Islet precursor cell (in vitro differentiated cells): ENCODE results near the gene PLEKHM3.
A peak's percentile ranks its signal among the peaks of the same experiment; 100 is the strongest.
"Not testable (repeated sequence)": the region's sequence is repeated elsewhere in the genome, so short reads cannot be mapped to it uniquely, and the experiment has no call there.

Source experiments
- DNase-seq: peaks from one replicate; pipeline ENCODE4 v3.0.0-alpha.2; 2018

The PLEKHM3 gene

DNA sequence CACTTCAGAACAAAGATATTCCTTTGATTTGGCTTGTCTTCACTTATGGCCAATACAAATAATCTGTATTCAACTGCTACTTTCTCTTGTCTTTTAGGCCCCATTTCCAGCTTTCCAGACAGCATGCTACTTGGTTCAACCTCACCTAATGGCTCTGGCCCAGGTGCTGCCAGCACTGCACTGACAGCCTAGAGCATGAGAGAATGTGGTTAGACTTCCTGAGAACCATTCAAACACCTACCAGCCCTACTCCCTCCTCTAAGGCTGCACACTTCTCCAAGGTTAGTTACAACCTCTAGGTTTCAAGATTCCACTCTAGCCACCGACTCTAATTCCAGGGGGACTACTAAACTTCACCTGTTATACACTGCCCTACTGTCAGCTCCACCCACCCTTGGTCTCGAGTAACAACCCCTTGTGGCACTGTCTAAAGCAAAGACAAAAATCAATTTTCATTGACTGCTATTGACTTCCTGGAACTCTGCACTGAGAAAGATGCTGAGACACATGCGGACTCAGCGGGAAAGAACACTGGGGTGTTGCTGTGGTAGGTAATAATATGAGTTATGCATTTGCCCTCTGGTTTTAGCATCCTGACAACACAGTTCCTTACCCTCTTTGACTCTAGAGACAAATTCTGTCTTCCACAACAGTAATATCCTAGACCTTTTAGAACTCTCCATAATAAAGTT, 38.2 kb downstream of the PLEKHM3 start:
- DNase-seq = no peak

DNA sequence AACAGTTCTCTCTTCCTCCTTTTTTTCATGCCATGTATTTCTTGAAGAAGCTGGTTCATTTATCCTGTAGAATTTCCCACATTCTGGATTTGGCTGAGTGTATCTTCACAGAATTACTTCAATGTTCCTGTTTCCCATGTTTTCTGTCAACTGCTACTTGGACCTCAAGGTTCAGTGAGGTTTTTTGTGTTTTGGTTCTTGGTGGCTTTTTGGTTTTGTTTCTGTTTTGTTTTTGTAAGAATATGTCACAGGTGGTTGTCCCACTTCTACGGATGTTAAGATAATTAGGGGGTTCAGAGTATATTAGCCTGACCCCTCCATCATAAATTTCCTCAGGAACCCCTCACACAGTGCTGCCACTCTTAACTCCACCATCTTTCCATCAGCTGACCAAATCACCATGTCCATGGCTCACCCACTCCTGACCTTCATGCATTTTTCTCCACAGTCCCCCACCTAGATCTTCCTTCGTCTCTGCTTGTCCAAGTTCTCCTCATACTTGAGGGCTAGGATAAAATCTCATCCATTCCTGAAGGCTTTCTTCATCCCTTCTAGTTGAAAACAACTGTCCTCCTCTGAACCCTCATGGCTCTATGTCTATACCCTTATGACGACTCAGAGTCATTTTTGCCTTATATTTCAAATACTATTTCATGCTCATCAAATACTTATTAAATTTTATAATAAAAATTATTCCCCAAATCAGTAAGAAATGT, 40.4 kb downstream of the PLEKHM3 start:
- DNase-seq = no peak

DNA sequence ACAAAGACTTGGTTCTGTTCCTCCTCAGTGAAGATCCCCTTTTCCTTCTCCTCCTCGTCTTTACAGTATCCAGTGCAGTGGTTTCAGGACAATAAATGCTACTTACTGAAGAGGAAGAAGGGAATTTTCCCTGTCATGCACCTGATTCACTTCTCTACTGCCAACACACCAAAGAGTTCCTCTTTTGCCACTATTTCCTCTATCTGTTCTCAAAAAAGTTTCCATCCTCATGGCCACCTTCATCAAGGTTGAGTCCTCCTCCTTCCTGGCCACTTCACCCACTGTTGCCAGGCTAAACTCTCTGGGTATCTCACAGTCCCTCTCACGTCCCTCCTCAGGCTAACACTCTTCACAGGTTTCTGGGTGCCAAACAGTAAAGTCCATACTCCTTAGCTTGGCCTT, 41.7 kb downstream of the PLEKHM3 start:
- DNase-seq = no peak

DNA sequence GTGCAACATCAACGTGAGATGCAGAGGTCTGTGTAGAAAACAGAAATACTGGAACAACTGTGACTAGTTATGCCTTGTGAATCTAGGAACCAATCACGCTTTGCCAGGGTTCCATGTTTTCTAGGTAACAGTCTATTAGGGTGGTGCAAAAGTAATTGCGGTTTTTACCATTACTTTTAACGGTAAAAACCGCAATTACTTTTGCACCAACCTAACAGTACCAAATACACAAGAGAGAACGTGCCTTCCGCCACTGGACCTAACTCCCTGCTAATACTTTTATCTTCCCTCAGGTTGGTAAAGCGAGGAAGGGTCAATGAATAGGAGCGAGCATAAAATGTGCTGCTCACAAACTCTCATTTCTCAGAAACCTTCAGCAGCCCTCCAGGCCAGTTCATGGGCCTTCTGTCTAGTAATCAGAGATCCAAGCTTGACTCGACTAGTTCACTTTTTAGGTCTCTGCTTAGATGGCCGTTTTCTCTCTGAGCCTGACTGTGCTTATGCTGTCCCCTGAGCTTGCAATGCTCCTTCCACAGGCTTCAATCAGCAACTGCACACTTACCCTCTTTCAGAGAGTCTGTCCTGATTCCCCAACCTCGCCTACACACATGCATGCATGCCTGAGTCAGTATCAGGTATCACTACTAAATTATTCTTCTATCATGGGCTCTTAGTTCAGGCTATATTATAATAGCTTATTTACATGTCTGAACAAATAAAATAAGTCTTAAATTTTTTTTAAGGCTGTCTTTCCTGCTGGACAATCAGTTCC, 47.0 kb downstream of the PLEKHM3 start:
- DNase-seq = no peak

DNA sequence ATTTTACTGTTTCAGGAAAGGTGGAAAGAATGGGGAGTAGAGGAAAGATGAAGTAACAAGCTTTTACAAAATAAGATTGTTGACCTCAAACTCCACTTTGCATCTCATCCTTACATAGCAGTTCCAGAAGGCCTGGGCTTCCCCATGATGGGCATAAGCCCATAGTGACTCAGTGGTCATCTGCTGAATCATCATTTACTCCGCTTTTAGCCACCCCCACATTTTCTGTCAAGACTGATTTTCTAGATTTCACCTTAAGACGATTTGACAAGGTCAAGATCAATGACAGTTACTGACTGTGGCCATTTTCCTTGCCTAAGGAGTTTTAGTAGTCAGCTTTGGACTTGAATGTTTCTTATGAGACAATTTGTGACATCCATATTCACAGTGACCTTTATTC, 49.4 kb downstream of the PLEKHM3 start:
- no peak for DNase-seq

DNA sequence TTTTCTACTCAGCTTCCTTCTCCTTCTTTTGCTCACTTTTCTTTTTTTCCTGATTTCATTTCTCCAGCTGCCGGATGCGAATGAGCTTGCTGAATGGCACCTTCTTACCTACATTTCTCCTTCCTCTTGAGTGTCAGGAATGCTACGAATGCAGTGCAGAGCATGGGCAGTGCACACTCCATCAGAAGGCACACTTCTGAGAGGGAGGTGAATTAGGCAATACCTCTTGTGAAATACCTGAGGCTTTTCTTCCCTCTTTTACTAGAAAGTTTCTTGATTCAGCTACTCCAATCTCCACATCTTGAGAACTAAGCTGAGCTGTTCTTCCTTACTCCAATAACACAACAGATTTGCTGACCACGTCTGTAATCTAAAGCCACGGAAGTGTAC, 51.1 kb downstream of the PLEKHM3 start:
- DNase-seq = peak; percentile 64

DNA sequence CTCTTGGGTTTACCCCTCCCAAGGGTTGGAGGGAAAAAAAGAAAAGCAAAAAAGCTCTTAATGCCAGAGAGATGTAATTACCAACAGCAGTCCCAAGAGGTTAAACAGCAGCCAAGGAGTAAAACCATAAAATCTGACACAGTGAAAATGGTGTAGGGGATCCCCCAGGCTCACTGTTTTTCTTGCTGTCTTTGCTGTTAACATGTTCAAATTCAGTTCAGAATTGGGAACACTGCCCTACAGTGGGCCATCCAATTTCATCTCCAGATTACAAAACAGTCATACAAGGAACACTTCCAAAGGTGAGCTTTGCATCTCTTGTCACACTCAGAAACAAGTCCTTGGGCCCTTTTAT, 54.5 kb downstream of the PLEKHM3 start:
- DNase-seq = no peak

DNA sequence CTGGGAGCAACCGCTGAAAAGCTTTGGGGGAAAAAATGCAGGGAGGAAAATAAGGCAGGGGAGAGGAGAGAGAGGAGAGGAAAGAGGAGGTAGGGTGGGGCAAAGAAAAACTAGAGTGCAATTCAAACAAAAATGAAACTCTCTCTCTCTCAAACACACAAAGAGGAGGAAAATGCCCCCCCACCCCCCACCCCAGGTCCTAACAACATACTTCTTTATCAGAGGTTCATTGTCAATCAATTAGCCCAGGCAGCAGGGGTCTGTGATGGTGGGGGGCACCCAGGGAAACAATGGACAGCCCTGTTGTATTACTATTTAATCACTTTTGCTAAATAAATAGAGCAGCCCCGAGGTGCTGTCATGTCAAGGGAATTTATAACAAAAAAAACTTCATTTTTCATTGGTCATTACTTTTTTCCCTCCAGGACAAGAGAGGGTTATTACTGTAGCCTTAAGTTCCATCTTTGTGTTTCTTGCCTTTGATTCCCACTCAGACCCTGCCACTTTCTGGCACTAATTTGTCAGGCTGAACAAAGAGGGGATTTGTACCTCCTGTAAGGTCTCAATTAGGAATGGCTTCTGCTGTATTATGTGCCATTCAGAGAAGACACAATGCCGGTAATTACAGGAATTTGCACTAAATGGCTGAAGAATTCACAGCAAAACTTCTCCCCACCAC, 55.0 kb downstream of the PLEKHM3 start:
- peak; percentile 72 for DNase-seq

DNA sequence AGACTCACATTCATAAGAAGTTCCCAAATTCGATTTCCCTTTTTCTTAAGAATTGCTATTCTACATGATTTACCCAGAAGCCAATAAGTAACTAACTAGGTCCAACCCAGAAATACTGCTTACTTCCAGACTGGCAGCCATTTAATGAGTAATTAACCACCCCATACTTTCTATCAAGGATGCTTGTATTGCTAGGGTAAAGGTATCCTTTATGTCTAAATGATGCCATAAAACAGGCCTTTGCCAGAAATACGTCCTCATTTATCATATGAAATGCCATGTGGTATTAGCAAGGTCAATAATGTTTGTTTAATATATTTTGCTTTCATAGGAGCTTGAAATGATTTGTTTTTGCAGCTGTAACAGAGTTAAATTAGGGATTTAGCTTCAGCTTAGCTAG, 56.1 kb downstream of the PLEKHM3 start:
- no peak for DNase-seq

DNA sequence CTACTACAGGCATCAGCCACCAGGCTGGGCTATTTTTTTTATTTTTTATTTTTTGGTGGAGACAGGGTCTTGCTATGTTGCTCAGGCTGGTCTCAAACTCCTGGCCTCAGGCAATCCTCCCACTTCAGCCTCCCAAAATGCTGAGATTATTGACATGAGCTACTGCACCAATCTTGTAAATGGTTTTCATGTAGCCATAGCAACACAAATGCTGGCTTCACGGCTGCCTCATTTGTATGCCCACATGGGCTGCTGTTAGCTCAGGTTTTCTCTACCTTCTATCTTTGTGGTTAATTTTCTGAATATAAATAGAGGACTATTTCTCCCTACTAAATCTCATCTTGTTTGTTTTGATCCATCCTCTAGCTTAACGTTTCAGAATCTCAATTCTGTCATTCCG, 58.2 kb downstream of the PLEKHM3 start:
- no peak for DNase-seq

DNA sequence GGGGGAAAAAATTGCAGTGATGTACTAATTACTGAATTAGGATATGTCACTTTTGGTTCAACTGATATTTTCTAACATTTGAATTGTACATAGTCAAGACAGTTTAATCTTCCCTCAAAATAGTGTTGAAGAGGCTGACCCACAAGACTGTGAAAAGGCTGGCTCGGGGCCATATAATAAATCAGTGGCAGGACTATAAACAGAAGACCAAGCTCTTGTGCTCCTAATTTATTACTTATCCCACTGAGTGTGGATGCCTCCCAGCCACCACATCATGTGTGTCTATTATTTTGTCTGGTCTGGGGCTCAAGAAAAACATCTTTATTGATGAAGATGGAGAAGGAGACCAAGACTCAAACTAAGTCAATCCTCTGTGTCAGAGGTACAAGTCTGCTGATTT, 64.4 kb downstream of the PLEKHM3 start:
- no peak for DNase-seq

DNA sequence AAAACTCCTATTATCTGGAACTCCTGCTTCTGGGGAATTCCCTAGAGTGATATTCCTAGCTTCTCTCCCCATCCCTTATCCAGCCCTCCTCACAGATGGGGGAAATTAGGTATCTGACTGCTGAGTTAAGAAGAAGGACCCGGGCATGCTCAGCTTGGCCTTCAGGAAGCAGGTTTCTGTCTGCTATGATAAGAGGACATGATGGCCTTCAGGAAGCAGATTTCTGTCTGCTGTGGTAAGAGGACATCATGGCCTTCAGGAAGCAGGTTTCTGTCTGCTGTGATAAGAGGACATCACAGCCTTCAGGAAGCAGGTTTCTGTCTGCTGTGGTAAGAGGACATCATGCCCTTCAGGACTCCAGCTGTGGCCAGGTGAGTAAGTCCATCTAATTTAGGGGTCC, 65.2 kb downstream of the PLEKHM3 start:
- DNase-seq = no peak

DNA sequence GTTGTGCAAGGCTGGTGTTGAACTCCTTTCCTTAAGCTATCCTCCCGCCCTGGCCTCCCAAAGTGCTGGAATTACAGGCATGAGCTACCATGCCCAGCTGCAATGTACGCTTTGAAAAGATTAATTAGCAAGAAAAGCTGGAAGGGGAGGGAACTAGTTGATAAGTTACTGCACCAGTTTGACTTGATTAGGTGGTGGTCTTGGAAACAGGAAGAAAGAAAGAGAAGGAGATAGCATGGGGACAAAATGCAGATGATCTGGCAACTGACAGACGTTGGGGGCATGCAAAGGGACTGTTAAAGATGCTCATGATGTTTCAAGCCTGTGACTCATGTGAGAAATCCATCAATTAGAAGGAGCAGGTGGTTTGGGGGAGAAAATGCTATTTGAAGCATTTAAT, 68.6 kb downstream of the PLEKHM3 start:
- no peak for DNase-seq

DNA sequence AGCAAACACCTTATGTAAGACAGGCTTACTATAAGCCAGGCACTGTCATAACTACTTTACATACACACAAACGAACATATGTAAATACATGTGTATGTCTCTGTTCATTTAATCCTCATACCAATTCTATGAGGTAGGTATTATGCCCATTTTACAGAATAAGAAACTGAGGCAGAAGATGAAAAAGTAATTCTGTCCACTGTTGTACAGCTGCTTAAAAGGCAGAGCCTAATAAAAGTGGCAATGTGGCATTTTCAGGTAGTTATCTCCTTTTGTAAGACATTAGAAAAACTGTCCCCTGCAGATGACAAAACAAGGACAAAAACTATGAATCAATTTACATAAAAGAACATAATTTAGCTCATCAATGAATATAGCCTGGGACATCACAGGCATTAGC, 69.9 kb downstream of the PLEKHM3 start:
- no peak for DNase-seq

DNA sequence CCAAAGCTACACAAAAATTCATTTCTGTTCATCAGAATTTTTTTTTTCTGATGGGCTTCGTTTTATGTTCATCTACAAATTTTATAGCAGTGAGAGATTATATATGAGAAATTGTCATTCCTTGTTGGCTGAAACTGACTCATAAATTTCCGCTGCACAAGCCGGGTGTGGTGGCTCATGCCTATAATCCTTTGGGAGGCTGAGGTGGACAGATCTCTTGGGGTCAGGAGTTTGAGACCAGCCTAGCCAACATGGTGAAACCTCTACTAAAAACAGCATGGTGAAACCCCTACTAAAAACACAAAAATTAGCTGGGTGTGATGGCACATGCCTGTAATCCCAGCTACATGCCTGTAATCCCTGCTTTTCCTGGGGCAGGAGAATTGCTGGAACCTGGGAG, 72.0 kb downstream of the PLEKHM3 start:
- DNase-seq = no peak

DNA sequence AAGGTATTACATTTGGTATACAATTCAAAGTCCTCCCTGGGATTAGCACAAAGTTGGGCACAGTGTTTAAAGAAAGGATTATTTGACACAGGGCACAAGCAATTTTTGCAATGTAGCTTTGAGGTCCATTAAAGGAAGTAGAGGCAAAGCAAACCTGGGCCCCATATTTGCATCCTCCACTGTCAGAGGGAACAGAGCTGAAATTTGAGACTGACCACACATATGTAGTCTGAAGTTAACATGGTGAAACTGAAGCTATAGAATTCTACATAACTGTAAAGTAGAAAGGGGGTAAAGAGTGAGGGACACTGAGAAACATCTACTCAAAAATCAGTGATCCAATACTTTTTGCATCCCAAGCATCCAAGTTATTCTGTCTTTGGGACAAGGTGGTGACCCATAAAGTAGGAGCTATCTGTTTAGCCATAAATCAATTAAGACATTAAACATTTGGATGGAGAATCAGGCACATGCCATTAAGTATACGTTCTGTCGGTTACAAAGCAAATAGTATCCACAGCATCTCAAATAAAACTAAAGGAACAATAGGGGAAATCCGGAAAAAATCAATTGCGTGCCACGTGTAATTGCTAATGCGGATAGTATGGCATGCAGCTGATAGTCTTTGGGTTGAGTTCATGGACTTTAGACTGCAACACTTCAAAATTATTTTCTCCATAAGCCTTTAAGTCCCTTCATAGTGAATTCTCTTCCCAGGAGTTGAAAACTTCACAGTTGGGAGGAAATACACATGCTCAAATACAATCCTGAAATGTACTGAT, 72.6 kb downstream of the PLEKHM3 start:
- DNase-seq = no peak

DNA sequence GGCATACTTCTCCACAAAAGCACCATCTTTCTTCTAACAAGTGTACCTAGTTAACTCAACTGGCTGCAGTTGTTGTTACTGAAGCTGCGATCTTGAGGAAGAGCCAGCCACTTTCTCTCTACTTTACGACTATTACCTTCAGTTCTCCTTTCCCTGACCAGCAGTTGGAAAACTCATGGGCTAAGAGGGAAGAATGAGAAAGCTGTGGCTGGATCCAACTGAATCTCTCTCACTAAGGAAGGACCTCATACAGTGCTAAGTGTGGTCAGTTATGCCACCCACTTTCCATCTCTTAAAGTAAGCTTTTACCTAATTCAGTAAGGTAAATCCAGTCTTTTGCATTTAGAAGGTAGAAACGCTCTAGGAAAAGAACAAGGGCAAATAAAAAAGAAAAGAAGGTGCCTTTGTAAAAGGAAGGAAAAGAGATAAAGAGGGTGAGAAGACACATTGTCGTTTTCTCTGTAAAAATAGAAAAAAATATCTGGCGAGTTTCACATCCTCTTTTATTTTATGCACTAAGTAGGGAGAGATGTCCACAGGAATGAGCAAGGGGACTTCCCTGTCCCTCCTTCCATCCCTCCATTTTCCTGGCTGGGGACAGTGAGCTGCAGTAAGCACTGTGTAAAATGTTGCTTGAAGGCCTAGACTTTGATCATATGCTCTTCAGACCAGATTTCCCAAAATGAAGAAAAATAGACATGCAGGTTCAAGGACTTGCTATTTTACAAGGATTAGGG, 73.4 kb downstream of the PLEKHM3 start:
- DNase-seq = no peak

DNA sequence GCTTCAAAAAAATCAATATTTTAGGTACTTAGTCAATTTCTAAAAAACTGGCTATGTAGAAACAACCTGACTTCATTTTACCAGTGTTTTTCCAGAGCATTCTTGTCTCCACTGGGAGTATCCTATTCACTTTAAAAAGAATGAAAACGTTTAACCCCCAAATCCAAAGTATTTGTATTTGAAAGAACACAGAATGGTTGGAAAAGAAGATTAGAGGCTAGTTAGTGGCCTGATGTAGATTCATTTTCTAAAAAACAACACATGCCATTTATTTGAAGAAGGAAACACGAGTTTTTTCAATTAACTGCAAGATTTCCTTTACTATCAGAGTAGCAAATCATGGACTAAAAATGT, 74.6 kb downstream of the PLEKHM3 start:
- DNase-seq = no peak

DNA sequence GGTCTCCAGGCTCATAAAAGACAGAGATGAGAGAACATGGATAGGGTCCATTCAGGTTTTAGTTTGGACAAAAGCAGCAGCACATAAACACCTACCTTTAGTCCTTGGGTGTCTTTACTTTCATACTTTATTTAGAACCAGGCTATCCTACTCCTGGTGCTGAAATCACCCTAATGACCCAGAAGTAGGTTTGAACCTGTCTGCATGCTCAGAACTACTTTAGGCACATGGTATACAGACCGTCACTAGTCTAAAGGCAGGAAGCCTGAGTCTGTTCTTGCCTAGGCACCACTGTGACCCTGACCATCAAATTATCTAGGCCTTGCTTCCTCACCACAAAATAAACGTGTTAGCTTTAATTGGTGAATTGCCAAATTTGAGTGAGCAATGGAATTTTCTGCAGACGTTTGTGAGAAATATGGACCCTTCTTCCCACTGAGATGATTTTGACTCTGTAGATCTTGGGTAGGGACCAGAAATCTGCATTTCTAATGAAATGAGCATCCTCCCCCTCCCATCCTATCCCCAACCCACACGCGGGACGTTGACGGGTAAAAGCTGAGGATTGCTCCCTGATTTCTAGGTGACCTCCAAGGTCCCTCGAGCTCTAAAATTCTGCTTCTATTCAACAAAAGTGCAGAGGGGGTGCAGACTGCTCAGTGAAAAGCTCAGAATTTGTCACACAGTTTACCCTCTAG, 75.1 kb downstream of the PLEKHM3 start:
- DNase-seq = no peak

DNA sequence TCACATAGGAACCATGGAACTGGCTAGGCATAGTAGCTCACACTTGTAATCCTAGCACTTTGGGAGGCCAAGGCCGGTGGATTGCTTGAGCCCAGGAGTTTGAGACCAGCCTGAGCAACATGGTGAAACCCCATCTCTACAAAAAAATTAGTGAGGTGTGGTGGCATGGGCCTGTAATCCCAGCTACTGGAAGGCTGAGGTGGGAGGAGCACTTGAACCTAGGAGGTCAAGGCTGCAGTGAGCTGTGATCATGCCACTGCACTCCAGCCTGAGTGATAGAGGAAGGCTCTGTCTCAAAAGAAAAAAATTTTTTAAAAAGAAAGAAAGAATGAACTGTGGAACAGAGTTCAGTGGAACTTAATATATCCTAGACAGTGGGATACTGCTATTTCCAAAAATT, 76.1 kb downstream of the PLEKHM3 start:
- not testable (repeated sequence) for DNase-seq

DNA sequence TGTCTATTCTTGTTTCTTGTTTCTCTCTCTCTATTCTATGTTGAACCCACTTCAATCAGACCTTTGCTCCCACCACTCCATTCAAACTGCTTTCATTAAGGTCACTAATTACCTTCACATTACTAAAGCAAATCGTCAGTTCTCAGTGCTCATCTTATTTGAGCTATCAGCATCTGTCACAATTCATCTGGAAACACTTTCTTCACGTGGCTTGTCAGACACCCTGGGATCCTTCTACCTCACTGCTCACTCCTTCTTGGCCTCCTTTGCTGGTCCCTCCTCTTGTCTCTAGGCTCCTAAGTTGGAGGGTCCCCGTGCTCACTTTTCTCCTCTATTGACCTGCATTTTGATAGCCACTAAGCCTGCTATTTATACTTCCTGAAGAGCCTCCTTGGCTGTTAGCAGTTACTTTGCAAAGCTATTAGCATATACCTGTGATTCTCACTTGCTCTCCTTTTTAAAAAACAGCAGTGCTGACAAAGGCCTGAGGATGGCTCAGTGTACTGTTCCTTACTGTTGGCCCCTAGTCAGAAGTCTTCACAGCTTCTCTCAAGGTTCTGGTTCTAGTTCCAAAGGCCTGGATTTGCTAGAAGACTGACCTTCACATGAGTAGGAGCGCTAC, 80.2 kb downstream of the PLEKHM3 start:
- no peak for DNase-seq
